ENCODE data around the gene NUP43.
"Not testable (repeated sequence)": the region's sequence is repeated elsewhere in the genome, so short reads cannot be mapped to it uniquely, and the experiment has no call there.

NUP43 gene

DNA sequence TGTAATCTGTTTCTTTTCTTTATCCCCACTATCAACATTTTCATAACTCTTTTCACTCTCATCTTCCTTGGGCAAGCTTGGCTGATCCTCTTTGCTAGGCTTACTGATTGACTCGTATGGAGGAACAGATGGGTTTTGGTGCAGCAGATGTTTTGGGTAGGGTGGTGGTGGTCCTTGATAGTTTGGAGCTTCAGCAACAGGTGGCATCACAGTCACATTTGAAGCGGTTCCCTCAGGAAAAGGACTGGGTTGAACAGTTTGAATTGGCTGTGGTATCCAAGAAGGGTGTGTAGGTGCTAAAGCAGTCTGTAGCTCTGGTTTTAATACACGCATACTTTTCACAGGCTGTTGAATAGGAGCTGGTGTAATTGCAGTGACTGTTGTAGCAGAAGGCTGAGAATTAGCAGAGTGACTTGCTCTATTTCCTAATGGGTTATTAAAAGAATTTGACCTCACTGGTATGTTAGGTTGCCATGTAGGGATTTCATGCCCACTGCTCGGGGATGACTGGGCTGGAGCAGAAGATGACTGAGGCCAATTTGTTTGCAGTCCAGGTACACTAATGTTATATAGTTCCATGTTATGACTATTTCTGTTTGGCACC is 63.0 kb downstream of the NUP43 start:
- no peak for DNase-seq

DNA sequence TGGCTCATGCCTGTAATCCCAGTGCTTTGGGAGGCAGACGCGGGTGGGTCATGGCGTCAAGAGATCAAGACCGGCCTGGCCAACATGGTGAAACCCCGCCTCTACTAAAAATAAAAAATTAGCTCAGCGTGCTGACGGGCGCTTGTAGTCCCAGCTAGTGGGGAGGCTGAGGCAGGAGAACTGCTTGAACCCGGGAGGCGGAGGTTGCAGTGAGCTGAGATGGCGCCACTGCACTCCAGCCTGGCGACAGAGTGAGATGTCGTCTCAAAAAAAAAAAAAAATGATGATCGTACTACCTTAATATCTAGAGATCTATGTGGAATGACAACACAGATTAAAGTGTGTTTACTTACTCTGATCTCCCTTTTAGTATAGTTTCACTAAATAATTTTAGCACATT is 64.5 kb downstream of the NUP43 start:
- DNase-seq = not testable (repeated sequence)

DNA sequence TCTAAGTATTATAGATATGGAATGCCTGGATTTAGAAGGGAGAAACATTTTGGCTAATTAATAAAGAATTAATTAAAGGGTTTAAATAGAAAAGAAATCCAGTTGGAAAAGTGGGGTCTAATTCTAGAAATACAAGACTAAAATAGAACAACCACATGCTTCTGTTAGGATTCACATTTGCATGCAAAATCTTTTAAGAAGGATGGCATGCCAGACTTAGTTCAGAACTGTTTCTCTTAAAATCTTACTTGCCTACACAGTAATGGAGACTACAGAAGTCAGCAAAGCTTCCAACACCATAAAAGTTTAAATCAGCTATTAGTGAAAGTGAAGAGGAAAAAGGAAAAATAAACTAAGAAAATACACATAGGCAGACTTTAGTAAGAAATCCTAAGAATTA is 65.1 kb downstream of the NUP43 start:
- no peak for DNase-seq

DNA sequence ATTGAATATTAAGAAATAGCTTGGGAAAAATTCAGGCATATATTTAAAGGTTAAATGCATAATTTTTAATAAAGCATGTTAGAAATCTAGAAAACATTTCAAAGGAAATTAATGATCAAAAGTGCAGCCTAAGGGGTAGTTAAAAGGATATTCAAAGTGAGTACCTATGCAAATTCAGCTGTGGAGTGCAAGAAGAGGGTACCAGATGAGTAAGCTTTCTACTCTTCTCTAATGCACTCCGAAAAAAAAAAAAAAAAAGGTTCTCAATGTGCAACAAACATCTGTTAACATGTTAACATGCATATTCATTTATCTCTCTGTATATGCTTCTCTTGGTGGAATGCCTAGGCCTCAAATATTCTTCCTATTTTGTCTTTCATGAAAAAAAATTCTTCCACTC is 65.8 kb downstream of the NUP43 start:
- no peak for DNase-seq
